ENCODE data around the gene TASP1. TPM values are rescaled to one million over a fixed set of nuclear protein-coding genes. Genes with fewer than 3 reads are reported as not detected.

The TASP1 gene
- polyA plus RNA-seq, 3 donors from 2014 or later: 5.0 to 12.7 (median 6.8) TPM

DNA sequence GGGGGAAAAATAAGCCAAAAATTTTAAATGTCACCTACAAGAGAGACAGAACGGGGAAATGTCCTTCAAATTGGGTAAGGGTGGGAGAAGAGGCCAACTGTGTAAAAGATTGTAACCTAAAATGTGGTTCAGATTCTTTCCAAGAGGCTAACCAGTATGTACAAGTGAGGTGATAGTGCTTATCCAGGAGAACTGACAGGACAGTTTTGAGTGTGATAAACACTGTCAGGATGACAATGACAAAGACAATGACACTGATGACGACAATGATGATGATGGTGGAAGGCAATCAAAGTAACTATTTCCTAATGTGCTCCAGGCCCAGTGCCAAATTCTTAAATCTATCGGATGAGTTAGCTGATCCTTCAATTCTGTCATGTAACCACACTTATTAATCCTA is 57.3 kb downstream of the TASP1 start:
- no peak for DNase-seq
- H3K4me1 Mint-ChIP-seq: no peaks in the 10 kb centered on the region
- H3K27me3 Mint-ChIP-seq (ENCODE audit: low read depth in 3 of 3): peaks cover 0 to 5% (median 0%) of the 10 kb centered on the region in 3 donors
- H3K27ac Mint-ChIP-seq: no peak overlapping the region
- peaks cover 0 to 12% (median 5%) of the 10 kb centered on the region in 6 donors for H3K9me3 Mint-ChIP-seq
- H3K4me3 Mint-ChIP-seq: no peak overlapping the region
- peaks cover 57 to 71% (median 69%) of the 10 kb centered on the region in 3 donors for H3K36me3 Mint-ChIP-seq

DNA sequence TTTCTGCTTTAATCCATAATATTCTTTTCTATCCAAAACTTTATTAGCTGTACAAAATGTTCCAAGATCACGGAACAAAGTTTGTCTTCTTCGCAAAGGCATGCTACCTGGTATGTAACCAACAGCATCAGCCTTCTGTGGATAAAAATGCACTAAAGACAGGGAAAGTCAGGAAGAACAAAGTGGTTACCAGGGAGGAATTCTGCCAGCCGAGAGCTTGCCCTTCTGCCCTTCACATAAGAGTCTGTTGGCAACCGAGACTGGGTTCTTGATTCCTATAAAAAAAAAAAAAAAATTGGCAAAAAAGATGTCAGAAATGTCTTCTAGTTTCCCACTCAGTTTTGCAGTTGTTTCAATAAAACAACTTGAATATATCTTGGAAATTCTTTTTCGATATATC is 58.0 kb downstream of the TASP1 start:
- no peak overlapping the region for H3K4me3 Mint-ChIP-seq
- no peak overlapping the region for H3K27ac Mint-ChIP-seq
- no peaks in the 10 kb centered on the region for H3K4me1 Mint-ChIP-seq
- peaks cover 0 to 8% (median 4%) of the 10 kb centered on the region in 6 donors for H3K9me3 Mint-ChIP-seq
- no peak for DNase-seq
- peaks cover 55 to 71% (median 66%) of the 10 kb centered on the region in 3 donors for H3K36me3 Mint-ChIP-seq
- H3K27me3 Mint-ChIP-seq (ENCODE audit: low read depth in 3 of 3): peaks cover 0 to 3% (median 0%) of the 10 kb centered on the region in 3 donors

DNA sequence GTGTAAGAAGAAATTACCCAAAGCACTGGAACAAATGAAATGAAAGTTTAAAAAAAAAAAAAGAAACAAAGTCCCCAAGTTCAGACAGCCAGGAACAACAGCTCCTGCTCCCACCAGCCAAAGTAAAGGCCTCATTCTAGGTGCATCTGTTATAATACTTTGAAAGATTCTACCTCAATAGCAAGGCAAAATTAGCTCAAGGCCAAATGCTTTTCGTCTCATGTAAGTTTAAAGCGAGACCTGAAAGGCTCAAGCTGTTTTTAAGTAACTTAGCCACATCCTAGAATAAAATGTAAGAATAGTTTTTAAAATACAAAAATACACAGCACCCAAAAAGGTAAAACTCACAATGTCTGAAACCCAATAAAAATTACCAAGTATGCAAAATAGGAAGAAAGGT is 64.7 kb downstream of the TASP1 start:
- Mint-ChIP-seq H3K27ac (no peak overlapping the region), H3K36me3 (peaks cover 37 to 47% (median 41%) of the 10 kb centered on the region in 3 donors), H3K4me3 (no peak overlapping the region), H3K9me3 (peaks cover 0 to 5% (median 0%) of the 10 kb centered on the region in 6 donors), H3K4me1 (no peaks in the 10 kb centered on the region), H3K27me3 (ENCODE audit: low read depth in 3 of 3) (peaks cover 0 to 2% (median 0%) of the 10 kb centered on the region in 3 donors)
- no peak for DNase-seq

DNA sequence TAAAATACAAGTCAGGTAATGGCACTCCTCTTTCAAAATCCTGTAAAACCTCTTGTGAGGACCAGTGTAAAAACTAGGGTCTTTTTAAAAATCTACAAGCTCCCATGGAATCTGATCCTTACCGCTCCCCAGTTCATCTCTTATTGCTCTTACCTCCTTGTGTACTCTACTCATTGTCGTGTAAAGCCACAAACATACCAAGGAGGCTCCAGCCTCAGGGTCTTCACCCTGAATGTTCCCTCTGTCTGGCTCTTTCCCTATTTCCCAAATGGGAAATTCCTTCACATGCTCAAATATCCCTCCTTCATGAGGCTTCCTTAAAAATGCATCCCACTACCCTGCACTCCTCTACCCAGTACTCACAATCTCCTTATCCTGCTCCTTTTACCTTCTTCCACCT is 67.1 kb downstream of the TASP1 start:
- H3K27me3 Mint-ChIP-seq (ENCODE audit: low read depth in 3 of 3): peaks cover 0 to 2% (median 0%) of the 10 kb centered on the region in 3 donors
- no peak overlapping the region for H3K4me3 Mint-ChIP-seq
- no peak overlapping the region for H3K27ac Mint-ChIP-seq
- H3K4me1 Mint-ChIP-seq: no peaks in the 10 kb centered on the region
- DNase-seq: no peak
- peaks cover 27 to 39% (median 39%) of the 10 kb centered on the region in 3 donors for H3K36me3 Mint-ChIP-seq
- peaks cover 0 to 5% (median 0%) of the 10 kb centered on the region in 6 donors for H3K9me3 Mint-ChIP-seq

DNA sequence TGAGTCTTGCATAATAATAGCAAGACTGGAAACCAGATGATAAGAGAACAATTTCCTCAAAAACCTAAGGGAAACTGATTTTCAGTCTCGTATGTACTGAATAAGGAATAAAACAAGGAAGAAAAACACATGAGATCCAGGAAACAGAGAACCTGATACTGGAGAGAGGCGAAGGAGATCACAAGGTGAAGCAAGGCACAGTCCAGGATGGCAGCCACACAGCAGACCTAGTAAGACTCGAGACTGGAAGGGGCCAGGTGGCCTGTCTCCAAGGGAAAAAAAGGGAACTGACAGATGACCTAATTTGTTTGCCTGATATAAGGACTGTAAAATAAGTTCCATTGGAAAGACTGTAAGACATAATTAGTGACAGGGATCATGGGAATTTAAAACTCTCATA is 71.1 kb downstream of the TASP1 start:
- H3K9me3 Mint-ChIP-seq: no peaks in the 10 kb centered on the region
- no peak overlapping the region for H3K4me3 Mint-ChIP-seq
- H3K4me1 Mint-ChIP-seq: no peaks in the 10 kb centered on the region
- no peaks in the 10 kb centered on the region for H3K27me3 Mint-ChIP-seq (ENCODE audit: low read depth in 3 of 3)
- H3K36me3 Mint-ChIP-seq: peaks cover 32 to 51% (median 43%) of the 10 kb centered on the region in 3 donors
- DNase-seq: no peak
- no peak overlapping the region for H3K27ac Mint-ChIP-seq

DNA sequence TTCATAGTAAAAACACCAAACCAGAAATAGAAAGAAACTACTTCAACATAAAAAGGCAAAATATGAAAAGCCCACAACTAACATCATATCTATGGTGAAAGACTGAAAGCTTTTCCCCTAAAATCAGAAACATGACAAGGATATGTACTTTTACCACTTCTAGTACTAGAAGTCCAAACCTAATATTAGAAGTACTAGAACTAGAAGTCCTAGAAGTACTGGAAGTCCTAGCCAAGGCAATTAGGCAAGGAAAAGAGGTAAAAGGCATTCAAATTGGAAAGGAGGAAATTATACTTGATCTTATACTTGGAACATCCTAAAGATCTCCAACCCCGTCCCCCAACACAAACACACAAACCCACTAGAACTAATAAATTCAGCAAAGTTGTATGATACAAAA is 74.9 kb downstream of the TASP1 start:
- Mint-ChIP-seq H3K4me3 (no peak overlapping the region), H3K36me3 (peaks cover 30 to 68% (median 52%) of the 10 kb centered on the region in 3 donors), H3K27ac (no peak overlapping the region), H3K4me1 (no peaks in the 10 kb centered on the region), H3K27me3 (ENCODE audit: low read depth in 3 of 3) (peaks cover 0 to 2% (median 1%) of the 10 kb centered on the region in 3 donors), H3K9me3 (peaks cover 0 to 5% (median 0%) of the 10 kb centered on the region in 6 donors)
- DNase-seq: no peak

DNA sequence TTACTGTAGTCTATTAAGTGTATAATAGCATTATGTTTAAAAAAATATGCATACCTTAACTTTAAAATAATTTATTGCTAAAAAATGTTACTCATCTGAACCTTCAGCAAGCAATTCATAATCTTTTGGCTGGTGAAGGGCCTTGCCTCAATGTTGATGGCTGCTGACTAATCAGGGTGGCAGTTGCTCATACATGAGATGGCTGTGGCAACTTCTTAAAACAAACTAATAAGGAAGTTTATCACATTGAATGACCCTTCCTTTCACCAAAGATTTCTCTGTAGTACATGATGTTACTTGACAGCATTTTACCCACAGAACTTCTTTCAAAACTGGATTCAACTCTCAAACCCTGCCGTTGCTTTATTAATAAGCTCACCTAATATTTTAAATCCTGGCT is 84.0 kb downstream of the TASP1 start:
- H3K27ac Mint-ChIP-seq: no peak overlapping the region
- H3K36me3 Mint-ChIP-seq: peaks cover 15 to 31% (median 19%) of the 10 kb centered on the region in 3 donors
- DNase-seq: no peak
- no peaks in the 10 kb centered on the region for H3K9me3 Mint-ChIP-seq
- no peaks in the 10 kb centered on the region for H3K4me1 Mint-ChIP-seq
- H3K27me3 Mint-ChIP-seq (ENCODE audit: low read depth in 3 of 3): no peaks in the 10 kb centered on the region
- no peak overlapping the region for H3K4me3 Mint-ChIP-seq

DNA sequence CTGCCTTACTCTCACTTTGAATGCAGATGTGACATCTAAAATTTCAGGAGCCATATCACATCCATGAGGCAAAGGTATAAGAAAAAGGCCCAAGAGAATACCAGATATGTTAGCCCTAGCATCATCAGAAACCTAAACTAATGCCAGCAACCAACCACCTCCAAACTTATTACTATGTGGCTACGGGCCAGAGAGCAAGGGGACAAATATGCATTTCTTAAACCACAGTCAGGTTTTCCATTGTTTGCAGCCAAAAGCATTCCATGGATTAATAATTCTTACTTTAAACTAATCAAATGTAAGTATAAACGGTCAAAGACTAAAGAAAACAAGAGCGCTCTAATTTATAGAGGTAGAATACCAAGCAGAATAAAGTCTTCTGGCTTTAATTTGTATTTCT is 84.7 kb downstream of the TASP1 start:
- Mint-ChIP-seq H3K4me1 (no peaks in the 10 kb centered on the region), H3K9me3 (no peaks in the 10 kb centered on the region), H3K27me3 (ENCODE audit: low read depth in 3 of 3) (no peaks in the 10 kb centered on the region), H3K27ac (no peak overlapping the region), H3K36me3 (peaks cover 15 to 26% (median 17%) of the 10 kb centered on the region in 3 donors), H3K4me3 (no peak overlapping the region)
- no peak for DNase-seq

DNA sequence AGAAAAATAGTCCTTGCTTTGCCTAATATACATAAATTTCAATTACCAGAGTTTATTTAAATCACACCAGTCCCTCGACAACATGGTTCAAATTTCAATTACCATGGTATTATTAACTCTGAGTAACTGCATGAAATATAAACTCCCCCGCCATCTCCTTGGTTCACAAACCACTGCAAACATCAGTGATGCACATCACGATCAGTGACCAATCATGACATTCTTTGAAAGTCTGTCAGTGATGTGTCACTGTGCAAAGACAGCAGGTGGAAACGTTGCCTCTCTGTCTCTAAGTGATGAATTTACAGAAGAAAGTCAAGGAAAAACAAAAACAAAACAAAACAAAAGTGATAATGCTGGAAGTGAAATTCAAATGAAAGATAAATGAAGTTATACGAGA is 86.7 kb downstream of the TASP1 start:
- Mint-ChIP-seq H3K9me3 (no peaks in the 10 kb centered on the region), H3K27me3 (ENCODE audit: low read depth in 3 of 3) (peaks cover 0 to 2% (median 0%) of the 10 kb centered on the region in 3 donors), H3K27ac (no peak overlapping the region)

DNA sequence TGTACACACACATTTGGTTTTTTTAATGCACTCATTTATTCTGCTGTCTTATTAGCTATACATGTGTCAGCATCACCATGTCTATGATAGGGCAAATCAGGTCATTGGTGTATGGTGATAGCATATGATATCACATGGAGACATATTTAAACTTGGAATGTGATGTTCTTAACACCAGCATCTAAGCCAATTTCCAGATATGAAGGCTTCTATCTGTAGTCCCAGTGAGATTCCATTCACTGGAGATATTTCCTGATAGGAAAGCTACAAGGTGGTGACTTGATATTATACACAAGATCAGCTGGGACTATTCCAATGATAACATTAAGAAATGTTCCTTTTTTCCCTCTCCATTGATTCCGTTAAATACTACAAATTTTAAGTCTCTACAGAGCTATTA is 89.3 kb downstream of the TASP1 start:
- H3K9me3 Mint-ChIP-seq: no peaks in the 10 kb centered on the region
- H3K27ac Mint-ChIP-seq: no peak overlapping the region
- no peaks in the 10 kb centered on the region for H3K4me1 Mint-ChIP-seq
- no peak overlapping the region for H3K4me3 Mint-ChIP-seq
- no peak for DNase-seq
- H3K27me3 Mint-ChIP-seq (ENCODE audit: low read depth in 3 of 3): peaks cover 0 to 2% (median 0%) of the 10 kb centered on the region in 3 donors
- peaks cover 0 to 11% (median 4%) of the 10 kb centered on the region in 3 donors for H3K36me3 Mint-ChIP-seq

More for the DNA sequence above, 86.7 kb downstream of the TASP1 start:
- H3K4me1 Mint-ChIP-seq: no peaks in the 10 kb centered on the region
- DNase-seq: no peak
- no peak overlapping the region for H3K4me3 Mint-ChIP-seq
- peaks cover 13 to 26% (median 15%) of the 10 kb centered on the region in 3 donors for H3K36me3 Mint-ChIP-seq

DNA sequence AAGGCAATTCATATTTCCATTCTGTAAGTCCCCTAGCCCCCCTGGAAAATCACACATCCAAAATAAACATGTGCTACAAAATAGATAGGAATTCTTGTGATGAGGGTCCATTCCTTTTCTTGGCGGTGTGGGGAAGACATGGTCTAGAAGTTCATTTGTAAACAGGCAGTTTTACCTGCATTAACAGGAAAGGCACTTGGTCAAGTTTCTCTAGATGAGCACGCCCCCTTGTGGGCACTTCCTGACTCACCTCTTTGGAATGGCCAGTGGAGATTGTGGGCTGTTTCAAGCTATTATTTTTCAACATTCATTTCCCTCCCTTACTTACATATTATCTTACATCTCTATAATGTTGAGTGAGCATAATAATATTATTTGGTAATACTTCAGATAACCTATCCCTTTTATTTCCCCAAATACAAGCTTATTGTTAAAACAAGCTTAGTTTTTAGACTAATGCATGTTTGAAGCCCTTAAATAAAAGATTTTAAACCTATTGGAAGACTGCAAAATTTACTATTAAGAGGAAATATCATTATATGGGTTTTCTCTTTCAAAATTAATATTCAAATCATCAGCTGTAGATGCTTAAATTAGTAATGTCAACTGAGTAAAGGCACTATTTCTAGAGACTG is 92.1 kb downstream of the TASP1 start:
- peak; percentile 26 to 41 (median 40) for DNase-seq
- Mint-ChIP-seq H3K4me1 (no peaks in the 10 kb centered on the region), H3K36me3 (peaks cover 0 to 6% (median 4%) of the 10 kb centered on the region in 3 donors), H3K9me3 (no peaks in the 10 kb centered on the region), H3K27me3 (ENCODE audit: low read depth in 3 of 3) (peaks cover 0 to 4% (median 0%) of the 10 kb centered on the region in 3 donors), H3K4me3 (no peak overlapping the region), H3K27ac (no peak overlapping the region)

DNA sequence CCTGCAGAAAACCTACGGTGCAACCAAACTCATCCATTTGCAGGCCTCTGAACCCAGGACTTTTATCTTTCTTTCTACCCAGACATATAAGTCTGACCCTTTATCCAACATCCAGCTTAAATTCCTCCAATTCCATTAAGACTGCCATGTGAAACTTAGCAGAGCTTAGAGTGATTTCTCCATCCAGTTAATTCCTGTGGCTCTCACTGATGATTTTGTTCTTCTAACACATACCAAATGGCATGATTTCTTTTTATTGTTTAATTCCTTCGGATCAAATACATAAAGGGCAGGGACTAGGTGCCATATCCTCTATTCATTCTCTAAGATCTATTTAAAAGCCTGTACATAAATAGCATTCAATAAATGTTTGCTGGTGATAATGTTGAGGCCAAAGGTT is 92.9 kb downstream of the TASP1 start:
- H3K4me3 Mint-ChIP-seq: no peak overlapping the region
- no peaks in the 10 kb centered on the region for H3K9me3 Mint-ChIP-seq
- H3K4me1 Mint-ChIP-seq: no peaks in the 10 kb centered on the region
- no peak overlapping the region for H3K27ac Mint-ChIP-seq
- no peak for DNase-seq
- peaks cover 0 to 6% (median 4%) of the 10 kb centered on the region in 3 donors for H3K36me3 Mint-ChIP-seq
- peaks cover 0 to 4% (median 0%) of the 10 kb centered on the region in 3 donors for H3K27me3 Mint-ChIP-seq (ENCODE audit: low read depth in 3 of 3)

DNA sequence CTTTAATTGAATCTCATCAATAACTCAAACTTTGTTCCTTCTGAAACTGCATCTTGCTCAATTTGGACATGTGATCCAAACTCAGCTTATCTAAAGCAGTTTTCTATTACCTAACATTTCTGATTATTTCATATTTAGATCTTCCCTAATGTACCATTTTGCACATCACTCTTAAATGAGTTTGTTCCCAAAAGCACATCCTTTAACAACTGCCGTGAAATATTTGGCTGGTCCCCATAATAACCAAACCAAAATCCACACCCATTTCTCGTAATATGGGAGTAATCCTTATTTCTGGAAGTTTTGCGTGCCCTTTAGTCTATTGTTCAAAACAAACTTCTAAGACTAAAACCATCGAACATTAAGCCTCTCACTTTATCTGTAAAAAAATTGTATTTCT is 94.9 kb downstream of the TASP1 start:
- Mint-ChIP-seq H3K9me3 (no peaks in the 10 kb centered on the region), H3K4me1 (no peaks in the 10 kb centered on the region), H3K27ac (peak overlapping the region in 1 of 6 donors; percentile 22), H3K4me3 (no peak overlapping the region), H3K36me3 (peaks cover 0 to 6% (median 4%) of the 10 kb centered on the region in 3 donors), H3K27me3 (ENCODE audit: low read depth in 3 of 3) (peaks cover 0 to 4% (median 0%) of the 10 kb centered on the region in 3 donors)
- no peak for DNase-seq

DNA sequence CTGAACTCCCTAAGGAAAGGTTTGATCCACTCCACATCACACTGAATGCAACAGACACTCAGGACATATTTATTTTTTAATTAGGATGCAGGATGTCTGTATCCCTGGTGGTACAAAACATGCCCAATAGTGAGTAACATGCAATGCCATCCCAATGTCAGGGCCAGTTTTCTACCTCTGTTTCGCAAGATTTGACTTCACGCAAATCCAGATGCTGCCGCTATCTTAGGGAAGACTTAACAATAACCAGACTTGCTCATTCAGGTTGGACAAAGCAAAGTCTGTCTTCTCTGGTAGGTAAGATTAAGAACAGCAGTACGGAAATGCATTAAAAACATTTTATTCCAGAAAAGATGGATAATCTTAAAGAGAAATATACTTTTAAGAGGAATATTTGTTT is 103.1 kb downstream of the TASP1 start:
- no peak overlapping the region for H3K4me3 Mint-ChIP-seq
- H3K27ac Mint-ChIP-seq: no peak overlapping the region

DNA sequence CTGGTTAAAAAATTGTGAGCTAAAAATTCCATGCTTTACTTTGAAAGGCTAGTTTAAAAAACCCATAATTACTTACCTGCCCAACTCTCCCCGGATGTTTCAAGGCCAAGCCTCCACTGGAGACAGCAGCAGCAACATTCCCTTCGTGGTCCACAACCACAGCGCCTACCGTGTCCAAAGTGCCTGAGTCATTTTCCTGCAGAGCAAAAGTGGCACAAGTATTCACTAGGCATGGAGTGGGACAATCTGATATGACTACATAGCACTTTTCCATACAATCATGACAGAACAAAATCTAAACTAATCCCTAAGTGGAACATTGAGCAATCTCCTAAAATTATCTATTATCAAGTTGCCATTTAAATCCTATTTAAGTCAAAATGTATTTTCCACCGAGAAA is 104.8 kb downstream of the TASP1 start:
- Mint-ChIP-seq H3K4me3 (no peak overlapping the region), H3K27ac (no peak overlapping the region), H3K27me3 (ENCODE audit: low read depth in 3 of 3) (no peaks in the 10 kb centered on the region), H3K9me3 (no peaks in the 10 kb centered on the region), H3K4me1 (no peaks in the 10 kb centered on the region), H3K36me3 (peaks cover 7 to 23% (median 19%) of the 10 kb centered on the region in 3 donors)
- no peak for DNase-seq

More for the DNA sequence above, 103.1 kb downstream of the TASP1 start:
- Mint-ChIP-seq H3K36me3 (peaks cover 7 to 20% (median 19%) of the 10 kb centered on the region in 3 donors), H3K27me3 (ENCODE audit: low read depth in 3 of 3) (no peaks in the 10 kb centered on the region), H3K4me1 (no peaks in the 10 kb centered on the region), H3K9me3 (no peaks in the 10 kb centered on the region)
- DNase-seq: no peak
